ENCODE data around the gene MCF2L.

DNA sequence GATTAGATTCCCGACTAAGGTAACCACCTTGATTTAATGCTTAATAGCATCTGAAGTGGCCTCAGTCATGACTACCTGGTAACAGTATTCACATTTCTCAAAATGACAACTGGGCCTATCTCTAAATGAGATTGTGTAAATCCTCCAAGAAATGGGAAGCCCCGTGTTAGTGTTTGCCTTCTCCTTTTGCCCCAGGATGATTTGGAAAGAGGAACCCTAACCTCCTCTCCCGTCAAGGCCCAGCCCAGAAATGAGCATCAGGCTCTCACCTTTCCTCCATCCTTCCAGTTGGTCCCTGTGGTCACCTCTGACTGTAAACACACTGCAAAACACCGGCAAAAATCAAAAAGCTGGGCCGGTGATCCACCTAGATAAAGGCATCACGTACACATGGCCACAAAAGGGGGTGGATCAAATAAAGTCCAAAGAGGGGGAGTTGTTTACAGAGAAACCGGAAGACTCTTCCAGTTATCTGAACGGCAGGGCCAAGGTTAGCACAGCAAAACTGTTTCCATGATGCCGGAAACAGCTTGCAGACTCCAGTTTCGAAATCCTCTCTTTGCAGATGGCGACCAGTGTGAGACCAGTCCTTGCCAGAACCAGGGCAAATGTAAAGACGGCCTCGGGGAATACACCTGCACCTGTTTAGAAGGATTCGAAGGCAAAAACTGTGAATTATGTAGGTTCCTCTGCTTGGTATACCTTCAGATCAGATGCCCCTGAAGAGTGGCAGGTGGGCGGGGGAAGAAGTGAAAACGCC lies 170.0 kb downstream of the MCF2L start:
- TF ChIP-seq, protein P1, sequence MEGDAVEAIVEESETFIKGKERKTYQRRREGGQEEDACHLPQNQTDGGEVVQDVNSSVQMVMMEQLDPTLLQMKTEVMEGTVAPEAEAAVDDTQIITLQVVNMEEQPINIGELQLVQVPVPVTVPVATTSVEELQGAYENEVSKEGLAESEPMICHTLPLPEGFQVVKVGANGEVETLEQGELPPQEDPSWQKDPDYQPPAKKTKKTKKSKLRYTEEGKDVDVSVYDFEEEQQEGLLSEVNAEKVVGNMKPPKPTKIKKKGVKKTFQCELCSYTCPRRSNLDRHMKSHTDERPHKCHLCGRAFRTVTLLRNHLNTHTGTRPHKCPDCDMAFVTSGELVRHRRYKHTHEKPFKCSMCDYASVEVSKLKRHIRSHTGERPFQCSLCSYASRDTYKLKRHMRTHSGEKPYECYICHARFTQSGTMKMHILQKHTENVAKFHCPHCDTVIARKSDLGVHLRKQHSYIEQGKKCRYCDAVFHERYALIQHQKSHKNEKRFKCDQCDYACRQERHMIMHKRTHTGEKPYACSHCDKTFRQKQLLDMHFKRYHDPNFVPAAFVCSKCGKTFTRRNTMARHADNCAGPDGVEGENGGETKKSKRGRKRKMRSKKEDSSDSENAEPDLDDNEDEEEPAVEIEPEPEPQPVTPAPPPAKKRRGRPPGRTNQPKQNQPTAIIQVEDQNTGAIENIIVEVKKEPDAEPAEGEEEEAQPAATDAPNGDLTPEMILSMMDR (conservative IDR thresholded peaks at IDR 0.05; ENCODE audit: low read length): no peak
- no peak for TF ChIP-seq EZH2phosphoT487 (IDR thresholded peaks at IDR 0.05; ENCODE audit: borderline replicate concordance, low read depth, low read length)

All from OCI-LY7 (cell line).